HepG2 (cell line): ENCODE measurements around the gene FXYD1. TPM values are rescaled to one million over a fixed set of nuclear protein-coding genes. Genes with fewer than 3 reads are reported as not detected.

Experiments
- FOXM1 ChIP-seq: sonication (generic); formaldehyde crosslinking; IDR thresholded peaks from 2 replicates; pipeline ENCODE4 v1.5.0; 2020; ENCODE audit warnings: missing genetic modification reagents
- KAT8 ChIP-seq: IDR thresholded peaks from 2 replicates; pipeline ENCODE4 v1.6.1; 2016; ENCODE audit warnings: missing genetic modification reagents, missing compliant biosample characterization
- MAFF ChIP-seq: IDR thresholded peaks from 2 replicates; pipeline ENCODE4 v1.6.1; 2011; ENCODE audit warnings: low read depth, low read length, improper control_type of control experiment
- MXD3 ChIP-seq: IDR thresholded peaks from 2 replicates; pipeline ENCODE4 v1.6.1; 2016; ENCODE audit warnings: mild to moderate bottlenecking, missing biosample characterization, missing genetic modification reagents
- POLR2A ChIP-seq, 2 experiments: IDR thresholded peaks; 2 replicates each; pipeline ENCODE4 v1.6.1; 2011; ENCODE audit warnings: low read depth in 2 of 2, low read length in 2 of 2, mild to moderate bottlenecking in 1 of 2, moderate library complexity in 1 of 2; ENCODE audit not compliant: insufficient read depth in 1 of 2
- SMYD3 ChIP-seq: sonication (generic); formaldehyde crosslinking; IDR thresholded peaks from 2 replicates; pipeline ENCODE4 v1.8.1; 2023; ENCODE audit warnings: mild to moderate bottlenecking, missing genetic modification reagents
- SP1 ChIP-seq, 2 experiments: fragments of 450-650 bp in 1 of 2; sonication (generic) in 1 of 2; formaldehyde crosslinking in 1 of 2; IDR thresholded peaks; 2 replicates each; pipeline versions ENCODE4 v1.4.0 to v1.6.1; 2016 to 2020; ENCODE audit warnings: missing genetic modification reagents in 1 of 2
- UBTF ChIP-seq: sonication (generic); formaldehyde crosslinking; IDR thresholded peaks from 2 replicates; pipeline ENCODE4 v1.4.0; 2020; ENCODE audit warnings: mild to moderate bottlenecking, missing genetic modification reagents
- ZNF652 ChIP-seq: IDR thresholded peaks from 2 replicates; pipeline ENCODE4 v1.6.1; 2016; ENCODE audit warnings: low read depth, borderline replicate concordance
- ZNF770 ChIP-seq: sonication (generic); formaldehyde crosslinking; IDR thresholded peaks from 2 replicates; pipeline ENCODE4 v1.5.0; 2020; ENCODE audit warnings: mild to moderate bottlenecking, missing genetic modification reagents
- polyA plus RNA-seq, 8 experiments: library from polyadenylated mRNA; depleted of rRNA in 3 of 8; stranded (reverse) in 7 of 8; unstranded in 1 of 8; fragments of >200 nt; fragmentation: Illumina TruSeq in 4 of 8; extraction: Trizol in 4 of 8; gene quantifications; 2 replicates each; pipeline versions ENCODE4 v1.2.1 to v1.2.3, GENCODE V29; 2011 to 2016; ENCODE audit warnings: low read depth in 4 of 8, missing spikeins in 1 of 8, mixed read lengths in 1 of 8; ENCODE audit not compliant: insufficient read depth in 1 of 8
- total RNA-seq, 5 experiments: library from RNA; depleted of rRNA; stranded (reverse); fragments of >200 nt; fragmentation: Illumina TruSeq; extraction: Trizol; gene quantifications; 2 replicates each; pipeline ENCODE4 v1.2.3, GENCODE V29; 2016; ENCODE audit warnings: low read depth in 1 of 5

Gene FXYD1
- total and polyA plus RNA-seq, 2 of the 13 experiments (the other 11 are each of a cell fraction or from before 2014, with no cell fraction given) = 31.2 TPM; not detected in 1

DNA sequence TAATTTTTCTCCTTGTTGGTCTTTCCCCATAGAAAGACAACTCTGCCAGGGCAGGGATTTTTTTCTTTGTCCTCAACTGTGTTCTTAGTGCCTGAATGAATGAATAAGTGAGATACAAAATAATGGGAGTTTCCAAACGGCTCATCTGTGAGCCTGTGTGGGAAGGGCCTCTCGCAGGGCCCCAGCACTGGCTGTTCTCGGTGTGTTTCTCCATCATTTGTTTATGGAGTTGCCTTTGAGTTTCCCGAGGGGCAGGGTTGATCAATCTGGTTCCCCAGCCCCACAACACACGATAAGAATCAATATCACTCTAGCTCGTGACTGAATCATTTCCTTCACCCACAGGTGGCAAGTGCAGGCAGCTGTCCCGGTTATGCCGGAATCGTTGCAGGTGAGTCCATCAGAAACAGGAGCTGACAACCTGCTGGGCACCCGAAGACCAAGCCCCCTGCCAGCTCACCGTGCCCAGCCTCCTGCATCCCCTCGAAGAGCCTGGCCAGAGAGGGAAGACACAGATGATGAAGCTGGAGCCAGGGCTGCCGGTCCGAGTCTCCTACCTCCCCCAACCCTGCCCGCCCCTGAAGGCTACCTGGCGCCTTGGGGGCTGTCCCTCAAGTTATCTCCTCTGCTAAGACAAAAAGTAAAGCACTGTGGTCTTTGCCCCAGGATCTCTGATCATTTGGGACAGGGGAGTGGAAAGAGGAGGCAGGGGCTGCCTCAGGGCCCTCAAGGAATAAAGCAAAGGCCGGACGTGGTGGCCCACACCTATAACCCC lies 30.8 kb downstream of the FXYD1 start (continued):
- TF ChIP-seq UBTF (CRISPR knock-in tag) (no peak), KAT8 (CRISPR knock-in tag) (no peak), ZNF652 (CRISPR knock-in tag) (no peak), SP1 (IDR thresholded peaks at IDR 0.05) (no peak), SP1 (CRISPR knock-in tag; IDR thresholded peaks at IDR 0.05) (no peak), SMYD3 (CRISPR knock-in tag) (no peak), FOXM1 (no peak), MAFF (no peak), ZNF770 (CRISPR knock-in tag) (no peak), POLR2A (IDR thresholded peaks at IDR 0.05; ENCODE audit: insufficient read depth in 1 of 2, low read depth in 2 of 2, low read length in 2 of 2) (no peak), MXD3 (CRISPR knock-in tag) (no peak)
